ENCODE data around the gene TMEM108.

Gene TMEM108

GRCh38 chr3:133121450-133121849 lies 83.3 kb downstream of the TMEM108 start:
- no peak for DNase-seq

GRCh38 chr3:133123636-133124035 lies 85.4 kb downstream of the TMEM108 start:
- DNase-seq: no peak

DNA sequence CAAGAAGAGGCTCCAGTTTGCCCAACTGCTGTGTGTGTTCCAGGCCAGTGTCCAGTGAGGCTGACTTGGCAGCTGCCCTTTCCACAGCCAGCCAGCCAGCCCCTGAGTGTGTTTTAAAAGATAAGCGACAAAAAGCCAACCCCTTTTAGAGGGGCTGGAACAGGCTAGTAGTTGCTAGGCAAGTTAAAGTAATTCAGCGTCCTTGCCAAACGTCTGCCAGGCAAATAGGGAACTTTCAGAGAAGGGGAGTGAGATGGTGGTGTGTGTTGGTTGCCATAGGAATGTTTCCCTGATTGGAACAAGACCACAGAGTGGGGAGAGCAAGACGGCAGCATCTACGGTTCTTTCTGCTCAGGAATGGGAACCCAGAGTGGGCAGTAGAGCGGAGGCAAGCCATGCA lies 86.3 kb downstream of the TMEM108 start:
- DNase-seq: no peak

- DNase-seq: no peak
Measured at GRCh38 chr3:133125171-133125570, 87.0 kb downstream of the TMEM108 start.

DNA sequence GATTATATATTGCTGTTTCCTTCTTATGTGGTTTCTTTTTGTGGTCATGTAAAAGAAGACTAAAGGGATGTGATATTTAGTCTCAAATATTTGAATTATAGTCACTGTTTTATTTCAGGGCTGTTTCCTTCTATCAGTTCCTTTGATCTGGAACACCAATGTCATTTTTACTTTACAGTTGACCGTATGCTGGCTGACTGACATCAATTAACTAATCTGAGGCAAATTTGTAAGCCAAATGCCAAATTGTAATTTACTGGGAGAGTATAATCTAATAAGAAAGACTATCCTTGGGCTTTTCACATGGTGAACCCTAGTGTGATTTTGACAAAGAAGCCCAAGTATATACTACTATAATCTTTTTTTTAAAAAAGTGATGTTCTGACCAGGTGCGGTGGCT lies 87.6 kb downstream of the TMEM108 start:
- DNase-seq: no peak

DNA sequence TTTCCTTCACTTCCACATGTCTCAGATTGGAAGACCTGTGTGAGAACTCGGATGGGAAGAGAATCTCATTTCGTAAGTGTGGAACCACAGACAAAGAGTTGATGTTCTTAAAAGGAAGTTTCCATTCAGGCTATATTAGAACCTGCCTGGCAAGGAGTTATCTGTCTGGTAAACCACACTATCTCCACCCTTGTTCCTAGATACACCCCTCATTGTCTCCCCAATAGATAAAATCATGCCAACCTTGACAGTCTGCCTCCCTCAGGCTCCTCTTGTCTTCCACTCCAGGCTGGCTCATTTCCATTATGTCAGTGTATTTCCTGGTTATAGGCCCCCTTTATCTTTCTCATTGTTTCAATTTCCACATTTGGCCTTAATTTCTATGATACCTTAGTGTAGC lies 89.2 kb downstream of the TMEM108 start:
- DNase-seq: no peak

- DNase-seq: no peak
Measured at GRCh38 chr3:133130168-133130567, 92.0 kb downstream of the TMEM108 start.

- DNase-seq: no peak
Measured at GRCh38 chr3:133135306-133135705, 97.1 kb downstream of the TMEM108 start.

GRCh38 chr3:133136114-133137041 lies 98.2 kb downstream of the TMEM108 start:
- no peak for DNase-seq

DNA sequence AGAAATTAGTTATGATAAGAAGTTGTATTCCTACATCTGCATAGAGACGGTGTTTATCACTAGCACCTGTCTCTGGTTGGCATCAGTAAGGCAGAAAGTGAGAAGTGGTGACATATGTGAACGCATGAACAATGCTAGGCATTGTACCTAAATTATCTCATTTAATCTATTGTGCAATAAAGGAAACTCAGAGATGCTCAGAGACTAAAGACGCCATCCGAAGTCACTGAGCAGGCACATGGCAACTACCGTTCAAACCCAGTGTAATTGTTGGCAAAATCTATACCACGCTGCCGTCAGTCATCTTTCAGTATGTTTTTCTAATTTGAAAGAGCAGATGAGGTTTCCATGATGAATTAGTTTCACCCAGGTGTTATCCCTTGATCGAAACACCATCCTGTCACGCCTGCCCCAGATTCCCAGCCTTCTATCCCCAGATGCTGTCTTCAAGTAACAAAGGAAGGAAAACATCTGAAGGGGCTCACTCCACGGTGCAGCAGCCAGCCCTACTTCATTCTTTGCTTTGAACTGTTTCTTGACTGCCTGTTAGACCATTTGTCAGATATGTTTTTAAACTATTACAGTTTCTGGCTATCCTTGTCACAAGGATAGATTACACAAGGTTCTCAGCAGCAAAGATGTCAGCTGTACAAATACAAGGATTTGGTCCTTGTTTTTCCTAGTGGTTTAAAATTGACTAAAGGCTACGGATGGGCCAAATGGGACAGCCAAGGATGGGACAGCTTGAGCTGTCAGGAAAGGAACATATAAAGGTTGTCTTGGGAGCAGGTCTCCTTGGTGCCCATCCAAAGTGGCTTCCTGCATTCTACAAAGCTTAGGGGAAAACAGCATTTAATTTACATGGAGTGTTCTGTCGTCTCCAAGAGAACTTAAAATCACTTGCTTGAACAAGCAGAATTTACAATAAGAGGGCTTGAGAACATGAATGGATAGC lies 99.1 kb downstream of the TMEM108 start:
- no peak for DNase-seq

- no peak for DNase-seq
Measured at GRCh38 chr3:133138017-133138416, 99.8 kb downstream of the TMEM108 start.

DNA sequence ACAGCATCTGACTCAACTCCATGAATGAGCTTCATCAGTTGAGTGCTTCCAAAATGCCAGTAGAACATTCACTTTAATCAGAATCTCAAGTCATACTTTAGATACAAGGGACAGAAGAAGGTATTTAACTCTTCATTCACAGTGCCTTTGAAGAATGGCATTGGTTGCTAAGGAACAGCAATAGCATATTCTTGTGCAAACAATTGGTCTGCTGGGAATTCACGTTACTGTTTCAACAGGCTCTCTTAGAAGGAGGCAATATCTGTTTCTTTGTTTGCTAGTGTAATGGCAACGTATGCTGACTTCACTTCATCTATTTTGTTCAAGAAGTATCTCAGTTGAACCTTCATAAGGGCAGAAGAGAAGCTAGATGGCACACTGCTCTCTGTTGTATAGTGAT lies 113.9 kb downstream of the TMEM108 start:
- DNase-seq: no peak

- no peak for DNase-seq
Measured at GRCh38 chr3:133152681-133153220, 114.6 kb downstream of the TMEM108 start.

DNA sequence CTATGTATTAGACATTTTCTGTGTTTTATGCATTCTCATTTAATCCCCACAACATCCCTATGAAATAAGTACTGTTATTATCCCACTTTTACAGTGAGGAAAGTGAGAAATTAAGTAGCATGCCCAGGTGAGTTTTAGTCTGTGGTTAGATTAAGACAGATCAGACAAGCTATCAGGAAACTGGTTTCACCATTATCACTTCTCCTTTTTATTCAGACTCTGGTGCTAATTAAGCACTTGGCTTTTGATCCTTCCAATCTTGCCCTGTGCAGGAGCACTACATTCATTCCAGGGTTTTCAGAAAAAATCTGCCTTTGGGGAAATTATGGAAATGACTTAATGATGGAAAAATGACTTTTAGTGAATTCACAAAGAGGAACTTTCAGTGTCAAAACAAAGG lies 115.2 kb downstream of the TMEM108 start:
- no peak for DNase-seq

GRCh38 chr3:133157716-133158115 lies 119.5 kb downstream of the TMEM108 start:
- DNase-seq: no peak

- DNase-seq: no peak
Measured at GRCh38 chr3:133158686-133159085, 120.5 kb downstream of the TMEM108 start.

DNA sequence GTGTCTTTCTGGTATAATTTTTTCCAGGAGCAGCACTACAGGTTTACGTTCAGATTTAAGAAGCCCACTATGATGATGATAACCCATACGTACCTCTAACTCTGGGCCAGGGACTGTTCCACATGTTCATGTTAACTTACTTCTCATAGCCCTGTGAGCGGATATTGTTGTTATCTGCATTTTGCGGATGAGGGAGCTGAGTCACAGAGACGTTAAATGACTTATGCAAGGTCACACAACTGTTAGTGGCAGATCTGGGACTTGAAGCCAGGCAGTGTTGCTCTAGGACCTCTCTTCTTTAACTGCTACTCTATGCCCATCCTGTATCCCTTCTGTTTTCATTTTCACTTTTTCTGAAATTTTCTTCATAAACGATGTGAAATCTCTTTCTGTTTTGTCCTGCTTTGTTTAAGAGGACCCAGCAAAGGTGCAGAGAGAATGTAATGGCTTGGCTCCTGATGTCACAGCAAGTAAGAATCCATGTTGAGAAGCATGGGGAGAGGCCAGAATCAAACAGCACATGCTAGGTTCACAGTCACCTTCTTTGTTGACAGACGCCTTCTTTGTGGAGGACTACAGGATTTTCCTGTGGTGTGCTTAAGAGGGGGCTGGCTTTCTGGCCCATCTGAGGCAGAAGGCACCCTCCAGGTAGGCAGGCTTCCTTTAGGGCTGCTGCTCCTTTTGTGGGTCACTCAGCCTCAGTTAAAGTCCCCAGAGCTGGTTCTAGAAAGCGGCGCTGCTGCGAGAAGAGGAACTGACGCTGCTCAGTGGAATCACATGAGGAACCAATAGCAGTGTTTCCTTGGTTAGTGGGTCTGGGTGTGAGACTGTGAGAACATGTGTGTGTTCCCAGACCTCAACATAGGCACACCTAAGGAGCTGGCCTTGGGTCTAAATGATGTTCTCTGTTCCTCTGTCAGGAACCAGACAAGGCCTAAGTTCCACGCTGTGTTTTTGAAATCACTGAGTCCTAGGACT lies 121.6 kb downstream of the TMEM108 start:
- no peak for DNase-seq

GRCh38 chr3:133161656-133162055 lies 123.5 kb downstream of the TMEM108 start:
- no peak for DNase-seq

DNA sequence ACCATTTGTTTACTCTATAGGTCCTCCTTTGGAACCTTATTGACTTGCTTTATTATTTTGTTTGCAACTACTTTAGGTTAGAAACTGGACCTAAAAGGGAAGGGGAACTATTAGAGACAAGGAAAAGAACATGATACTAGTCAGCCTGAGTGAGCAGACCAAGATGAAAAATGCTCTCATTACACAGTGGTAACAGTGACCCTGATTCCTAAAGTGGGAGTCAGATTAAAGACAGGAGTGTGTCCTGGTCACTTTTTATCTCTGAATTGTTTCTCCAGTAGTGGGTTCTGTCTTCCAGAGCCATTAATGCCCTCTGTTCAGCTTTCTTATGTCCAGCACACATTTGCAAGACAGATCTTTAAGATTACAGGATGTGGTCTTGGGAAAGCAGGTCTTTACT lies 124.1 kb downstream of the TMEM108 start:
- DNase-seq: no peak

- no peak for DNase-seq
Measured at GRCh38 chr3:133162670-133163305, 124.6 kb downstream of the TMEM108 start.

DNA sequence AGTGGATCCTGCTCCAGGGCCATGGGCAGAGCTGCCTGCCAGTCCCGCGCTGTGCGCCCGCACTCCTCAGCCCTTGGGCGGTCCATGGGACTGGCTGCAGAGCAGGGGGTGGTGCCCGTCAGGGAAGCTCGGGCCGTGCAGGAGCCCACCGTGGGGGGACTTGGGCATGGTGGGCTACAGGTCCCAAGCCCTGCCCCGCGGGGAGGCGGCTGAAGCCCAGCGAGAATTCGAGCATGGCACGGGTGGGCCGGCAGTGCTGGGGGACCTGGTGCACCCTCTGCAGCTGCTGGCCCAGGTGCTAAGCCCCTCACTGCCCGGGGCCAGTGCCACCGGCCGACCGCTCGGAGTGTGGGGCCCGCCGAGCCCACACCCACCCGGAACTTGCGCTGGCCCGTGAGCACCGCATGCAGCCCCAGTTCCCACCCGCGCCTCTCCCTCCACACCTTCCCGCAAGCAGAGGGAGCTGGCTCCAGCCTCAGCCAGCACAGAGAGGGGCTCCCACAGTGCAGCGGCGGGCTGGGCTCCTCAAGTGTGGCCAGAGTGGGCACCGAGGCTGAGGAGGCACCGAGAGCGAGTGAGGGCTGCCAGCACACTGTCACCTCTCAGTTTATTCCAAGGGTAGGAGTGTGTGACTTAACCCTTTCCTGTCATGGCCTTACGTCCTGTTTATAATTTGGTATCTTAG lies 129.3 kb downstream of the TMEM108 start:
- no peak for DNase-seq

All from GOT3 (cell line).